Activated effector memory CD4-positive, alpha-beta T cell treated with anti-CD3 and anti-CD28 coated beads, Interleukin-2, amount 50 U/mL, for 16 hours (primary cell): ENCODE measurements around the gene DDC.

Experiments used
- DNase-seq: peaks from one replicate; pipeline ENCODE4 v3.0.0-alpha.2; 2020

DDC gene, protein sequence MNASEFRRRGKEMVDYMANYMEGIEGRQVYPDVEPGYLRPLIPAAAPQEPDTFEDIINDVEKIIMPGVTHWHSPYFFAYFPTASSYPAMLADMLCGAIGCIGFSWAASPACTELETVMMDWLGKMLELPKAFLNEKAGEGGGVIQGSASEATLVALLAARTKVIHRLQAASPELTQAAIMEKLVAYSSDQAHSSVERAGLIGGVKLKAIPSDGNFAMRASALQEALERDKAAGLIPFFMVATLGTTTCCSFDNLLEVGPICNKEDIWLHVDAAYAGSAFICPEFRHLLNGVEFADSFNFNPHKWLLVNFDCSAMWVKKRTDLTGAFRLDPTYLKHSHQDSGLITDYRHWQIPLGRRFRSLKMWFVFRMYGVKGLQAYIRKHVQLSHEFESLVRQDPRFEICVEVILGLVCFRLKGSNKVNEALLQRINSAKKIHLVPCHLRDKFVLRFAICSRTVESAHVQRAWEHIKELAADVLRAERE

DNA sequence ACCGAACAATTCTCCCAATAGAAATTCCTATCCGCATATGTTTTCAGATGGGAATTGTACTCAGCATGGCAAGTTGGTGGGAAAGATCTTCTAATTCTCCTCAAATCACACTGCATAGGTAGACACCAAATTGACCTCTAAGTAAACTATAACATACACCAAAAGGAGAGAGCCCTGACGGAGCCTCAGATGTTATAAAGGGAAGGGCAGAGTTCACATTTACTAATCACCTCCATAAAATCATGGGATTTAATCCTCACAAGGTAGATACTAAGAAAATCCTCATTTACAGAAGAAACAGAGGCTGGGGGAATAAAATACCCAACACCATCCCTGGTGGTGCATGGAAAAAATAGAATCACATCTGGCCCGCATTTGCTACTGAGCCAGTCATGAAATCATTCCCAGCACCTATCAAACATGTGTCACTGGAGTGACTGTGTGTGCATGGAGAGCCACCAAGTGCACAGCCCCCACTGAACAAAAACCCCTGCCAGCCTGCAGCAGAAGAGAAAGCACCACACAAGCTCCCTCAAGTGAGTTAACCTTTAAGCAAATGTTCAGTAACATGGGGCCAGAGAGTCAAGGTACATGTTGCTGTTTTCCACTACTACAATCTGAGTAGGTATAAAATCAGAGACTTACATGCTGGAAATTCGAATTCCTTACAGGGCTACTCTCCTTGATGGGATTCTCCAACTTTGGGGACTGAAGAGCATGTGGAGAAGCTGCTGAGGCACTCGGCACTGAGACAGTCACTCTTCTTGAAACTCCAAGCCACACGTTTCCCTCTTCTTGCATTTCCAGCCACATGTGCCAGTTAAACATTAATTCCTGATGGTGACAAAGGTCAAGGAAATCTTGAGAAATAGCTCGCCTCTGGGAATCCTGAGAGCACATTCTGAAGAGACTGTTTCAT is at the start of gene DDC:
TSS of gene DDC (minus strand) at position 766 of the 919 bp plus-strand sequence. CDS start 21,320 bp downstream, outside the sequence.
- no peak for DNase-seq

DNA sequence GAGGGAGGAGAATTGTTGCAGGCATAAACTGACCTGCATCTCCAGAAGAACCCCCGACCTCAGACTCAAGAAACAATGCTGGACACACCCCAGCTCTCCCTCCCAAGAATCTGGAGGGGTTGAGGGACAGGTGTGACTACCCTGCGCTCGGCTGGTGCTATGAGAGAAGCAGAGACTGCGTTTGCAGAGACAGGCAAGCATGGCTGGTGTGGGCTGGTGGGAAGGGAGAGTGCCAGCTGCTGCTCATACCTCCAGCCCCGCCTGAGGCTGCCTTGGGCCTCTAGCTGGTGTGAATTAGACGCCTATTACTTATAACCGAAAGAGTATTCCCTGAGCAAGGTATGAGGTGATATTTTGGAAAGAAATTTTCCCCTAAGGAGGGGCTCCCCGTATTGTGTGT is 48.3 kb upstream of the DDC start:
- no peak for DNase-seq

DNA sequence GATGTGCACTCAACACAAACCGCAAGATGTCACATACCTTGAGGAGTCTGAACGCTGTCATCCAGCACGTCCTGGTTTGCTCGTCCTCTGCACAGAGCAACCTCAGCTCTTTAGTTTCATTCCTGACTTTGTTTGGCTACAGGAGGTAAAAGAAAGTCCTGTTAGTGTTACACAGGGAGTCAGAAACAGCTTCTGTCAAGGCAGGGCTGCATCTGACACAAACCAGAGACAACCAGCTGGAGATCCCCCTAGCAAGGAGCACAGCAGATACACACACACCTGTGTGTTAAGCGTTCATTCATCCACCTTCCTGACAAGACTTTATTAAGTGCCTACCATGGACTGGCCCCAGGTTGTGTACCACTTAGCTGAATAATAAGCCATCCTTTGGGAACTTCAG is 47.5 kb upstream of the DDC start:
- no peak for DNase-seq

DNA sequence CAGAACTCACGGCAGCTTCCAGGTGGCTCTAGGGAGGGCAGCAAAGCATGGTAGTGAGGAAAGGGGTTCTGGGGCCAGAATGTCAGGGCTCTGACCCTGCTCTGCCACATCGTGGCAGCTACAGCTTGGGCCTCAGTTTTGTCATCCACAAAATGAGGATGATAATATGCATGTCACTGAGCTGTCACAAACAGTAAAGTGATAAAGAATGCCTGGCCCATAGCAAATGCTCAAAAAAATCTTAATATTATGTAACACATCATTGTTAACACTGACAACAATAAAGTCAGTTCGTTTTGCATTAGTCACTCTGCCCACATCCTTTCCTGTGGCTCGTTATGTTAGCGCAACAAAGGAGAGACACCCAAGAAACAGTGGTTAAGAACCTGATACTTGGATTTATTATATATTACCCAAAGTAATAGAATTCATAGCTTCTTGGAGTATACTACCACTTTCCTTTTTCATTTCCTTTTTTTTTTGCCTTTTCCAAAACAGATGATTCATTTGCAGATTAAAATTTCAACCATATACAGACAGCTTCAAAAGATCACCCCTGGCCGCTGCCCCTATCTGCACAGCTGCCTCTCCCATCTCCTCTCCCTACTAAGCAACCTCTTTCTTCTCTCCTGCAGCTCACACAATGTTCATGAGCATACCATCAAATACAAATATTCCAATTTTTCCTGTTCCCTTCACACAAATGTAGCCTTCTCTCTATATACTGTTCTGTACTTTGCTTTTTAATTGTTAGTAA is 45.5 kb upstream of the DDC start:
- DNase-seq, result peak; percentile 67

DNA sequence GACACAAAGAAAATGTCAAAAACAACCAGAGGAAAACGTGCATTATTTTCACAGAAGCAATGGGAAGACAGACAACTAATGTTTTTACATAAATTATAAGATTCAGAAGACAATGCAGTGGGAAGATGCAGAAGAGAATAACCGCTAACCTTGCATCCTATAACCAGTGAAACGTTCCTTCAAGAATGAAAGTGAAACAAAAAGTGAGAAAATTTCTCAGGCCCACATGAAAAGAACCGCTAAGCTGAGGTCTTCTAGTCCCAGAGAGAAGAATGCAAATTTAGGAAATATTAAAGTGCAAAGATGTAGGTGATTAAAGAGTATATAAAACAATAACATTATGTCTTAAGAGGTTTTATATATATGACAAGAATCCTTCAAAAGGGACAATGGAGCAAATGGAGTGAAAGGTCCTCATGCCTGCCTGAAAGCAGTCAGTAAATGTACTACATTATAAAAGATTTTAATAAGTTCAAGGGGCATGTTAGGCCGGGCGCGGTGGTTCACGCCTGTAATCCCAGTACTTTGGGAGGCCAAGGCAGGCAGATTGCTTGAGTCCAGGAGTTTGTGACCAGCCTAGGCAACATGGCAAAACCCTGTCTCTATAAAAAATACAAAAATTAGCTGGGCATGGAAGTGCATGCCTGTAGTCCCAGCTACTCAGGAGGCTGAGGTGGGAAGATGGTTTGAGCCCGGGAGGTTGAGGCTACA is 43.1 kb upstream of the DDC start:
- peak; percentile 55 for DNase-seq

DNA sequence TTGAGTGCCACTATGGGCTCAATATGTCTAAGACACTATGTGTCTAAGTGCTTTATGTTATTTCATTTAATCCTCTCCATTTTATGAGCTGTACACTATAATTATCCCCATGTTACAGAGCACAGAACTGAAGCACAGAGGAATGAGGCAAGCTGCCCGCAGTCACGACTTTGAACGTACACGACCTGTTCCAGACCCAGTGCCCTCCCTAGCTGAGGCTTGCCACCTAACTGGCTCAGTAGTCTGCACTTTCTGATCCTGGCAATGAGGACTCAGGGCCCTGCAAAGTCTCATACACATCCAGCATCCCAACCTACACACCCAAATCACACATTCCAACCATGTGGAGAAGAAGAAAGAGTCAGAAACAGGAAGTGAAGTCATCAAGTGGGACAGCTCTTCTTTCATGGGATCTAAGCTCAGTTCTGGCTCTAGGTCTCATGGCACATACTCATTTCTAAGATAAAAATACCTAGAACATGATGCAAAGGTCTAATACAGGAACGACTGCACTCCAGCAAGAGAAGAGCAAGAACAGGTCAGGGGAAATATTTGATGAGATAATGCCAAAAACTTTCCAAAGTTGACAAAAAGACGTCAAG is 42.4 kb upstream of the DDC start:
- DNase-seq, result no peak

DNA sequence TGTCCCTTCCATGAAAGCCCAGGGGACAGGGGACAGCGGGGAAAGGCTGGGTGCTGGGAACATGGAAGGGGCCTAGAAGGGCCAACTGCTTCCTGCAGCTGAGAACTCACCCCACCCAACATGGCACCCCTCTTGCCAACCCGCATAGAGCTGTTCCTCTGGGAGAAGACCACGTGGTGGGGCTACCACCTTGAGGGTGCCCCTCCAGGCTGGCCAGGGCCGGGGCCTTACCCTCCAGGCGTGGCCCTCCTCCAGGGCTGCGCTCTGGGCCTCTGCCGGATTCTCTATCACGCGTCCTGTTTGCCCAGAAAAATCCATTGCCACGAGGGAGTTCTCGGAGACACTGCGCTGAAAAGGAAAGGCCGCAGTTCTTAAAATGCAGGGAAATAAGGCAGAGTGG is 39.9 kb upstream of the DDC start:
- no peak for DNase-seq

DNA sequence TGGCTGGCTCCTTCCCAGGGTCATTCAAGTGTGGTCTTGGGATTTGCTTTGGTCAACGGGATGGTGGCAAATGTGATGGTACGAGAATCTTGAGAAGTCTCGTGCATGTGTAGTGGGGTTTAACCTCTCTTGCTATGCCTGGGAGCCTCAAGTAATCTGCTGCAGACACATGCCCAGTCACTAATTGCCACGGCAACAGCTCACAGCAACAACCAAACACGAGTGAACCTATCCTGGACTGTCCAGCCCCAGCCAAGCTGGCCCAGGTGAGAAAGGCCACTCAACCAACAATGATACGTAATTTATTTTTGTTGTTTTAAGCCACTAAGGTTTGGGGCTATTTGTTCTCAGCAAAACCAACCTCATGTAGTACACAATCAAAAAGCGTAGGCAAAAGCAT is 38.1 kb upstream of the DDC start:
- DNase-seq, result no peak

DNA sequence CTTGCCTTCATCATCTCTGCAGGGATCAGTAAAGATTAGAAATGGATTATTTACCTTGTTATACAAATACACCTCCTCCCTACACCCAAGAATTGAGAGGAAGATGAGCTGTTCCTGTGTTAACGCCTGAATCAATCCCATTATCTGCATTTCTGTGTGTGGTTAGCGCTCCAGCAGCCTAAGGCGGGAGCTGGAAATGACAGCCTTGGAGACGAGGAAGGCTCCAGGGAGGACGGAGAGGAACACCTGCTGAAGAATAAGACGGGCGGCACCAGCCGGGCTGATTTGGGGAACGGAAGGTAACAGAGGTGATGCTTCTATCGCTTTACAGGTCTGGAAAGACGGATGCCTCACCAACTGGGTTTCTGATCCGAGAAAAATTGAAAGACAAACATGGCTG is 34.2 kb upstream of the DDC start:
- no peak for DNase-seq

DNA sequence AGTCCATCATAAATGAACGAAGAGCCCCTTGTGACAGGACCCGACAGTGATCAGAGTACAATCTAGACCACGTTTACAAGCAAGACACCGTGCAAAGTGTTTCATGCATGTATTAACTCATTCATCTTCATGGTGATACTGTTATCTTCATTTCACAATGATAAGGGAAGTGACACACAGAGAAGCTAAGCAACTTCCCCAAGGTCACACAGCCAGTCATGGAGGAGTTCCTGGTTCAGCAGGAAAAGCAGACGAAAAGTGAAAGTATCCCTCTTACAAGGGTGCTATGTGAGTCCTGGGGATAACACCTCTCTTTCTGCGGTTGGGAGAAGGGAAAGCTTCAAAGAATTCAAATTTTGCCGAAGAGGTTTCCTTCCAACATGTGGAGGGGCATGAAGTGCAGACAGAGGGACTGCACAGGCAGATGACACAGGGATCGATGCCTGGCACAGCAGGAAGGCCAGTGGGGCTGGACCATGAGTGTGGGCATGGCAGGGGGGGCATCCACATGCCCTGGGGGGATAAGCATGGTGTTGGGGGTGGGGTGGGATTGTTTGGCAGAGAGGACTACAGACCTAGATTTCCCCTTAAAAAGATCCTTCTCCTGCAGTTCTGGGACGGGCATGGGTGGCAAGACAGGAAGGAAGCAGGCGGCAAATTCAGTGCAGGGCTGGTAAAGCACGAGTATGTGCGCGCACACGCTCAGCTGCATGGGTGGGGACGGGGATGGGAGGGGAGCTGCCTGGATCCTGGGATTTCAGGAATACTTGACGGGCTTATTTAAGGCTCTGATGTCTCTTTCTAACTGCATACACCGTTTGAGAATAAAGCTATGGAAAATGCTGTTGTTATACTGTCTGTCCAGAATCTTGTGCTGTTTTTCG is 33.5 kb upstream of the DDC start:
- DNase-seq, result no peak

DNA sequence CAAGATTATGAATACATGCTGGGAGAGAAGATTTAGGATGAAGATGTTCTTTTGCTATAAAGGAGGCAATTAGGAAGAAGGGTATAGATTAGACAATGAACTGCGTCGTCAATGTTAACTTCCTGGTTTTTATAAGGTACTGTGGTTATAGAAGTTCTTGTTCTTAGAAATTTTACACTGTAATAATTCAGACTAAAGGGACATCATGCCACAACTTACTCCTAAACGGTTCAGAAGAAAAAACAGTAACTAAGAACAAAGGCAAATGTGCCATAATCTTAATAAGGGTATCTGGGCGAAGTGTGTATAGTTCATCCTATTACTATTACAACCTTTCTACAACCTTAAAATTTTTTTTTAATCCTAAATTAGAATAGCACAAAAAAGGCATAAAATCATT is 31.3 kb upstream of the DDC start:
- no peak for DNase-seq

DNA sequence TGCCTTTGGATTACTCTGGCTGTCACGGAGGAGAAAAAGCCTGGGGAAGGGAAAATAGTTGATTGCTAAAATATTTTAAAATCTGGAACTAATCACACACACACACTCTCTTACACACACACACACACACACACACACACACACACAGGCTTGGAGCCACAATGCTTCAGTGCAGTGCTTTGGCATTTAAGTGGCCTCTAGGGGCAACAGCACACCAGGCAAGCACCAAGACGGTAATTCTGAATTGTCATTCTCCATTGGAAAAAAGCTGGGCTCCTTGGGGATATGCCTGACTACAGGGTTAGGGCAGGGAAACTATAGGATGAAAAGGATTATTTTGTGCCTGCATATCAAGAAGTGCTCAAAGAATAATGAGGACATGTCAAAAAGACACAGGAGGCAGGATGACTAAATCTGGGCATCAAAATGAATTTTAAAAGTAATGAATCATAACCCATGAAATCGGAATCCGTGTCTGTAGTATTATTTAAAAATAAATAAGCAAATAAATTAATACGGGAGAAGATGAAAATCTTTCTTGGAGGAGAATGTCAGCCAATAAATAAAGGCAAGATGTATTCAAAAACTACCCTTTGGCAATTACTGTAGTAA is 30.4 kb upstream of the DDC start:
- DNase-seq, result no peak

DNA sequence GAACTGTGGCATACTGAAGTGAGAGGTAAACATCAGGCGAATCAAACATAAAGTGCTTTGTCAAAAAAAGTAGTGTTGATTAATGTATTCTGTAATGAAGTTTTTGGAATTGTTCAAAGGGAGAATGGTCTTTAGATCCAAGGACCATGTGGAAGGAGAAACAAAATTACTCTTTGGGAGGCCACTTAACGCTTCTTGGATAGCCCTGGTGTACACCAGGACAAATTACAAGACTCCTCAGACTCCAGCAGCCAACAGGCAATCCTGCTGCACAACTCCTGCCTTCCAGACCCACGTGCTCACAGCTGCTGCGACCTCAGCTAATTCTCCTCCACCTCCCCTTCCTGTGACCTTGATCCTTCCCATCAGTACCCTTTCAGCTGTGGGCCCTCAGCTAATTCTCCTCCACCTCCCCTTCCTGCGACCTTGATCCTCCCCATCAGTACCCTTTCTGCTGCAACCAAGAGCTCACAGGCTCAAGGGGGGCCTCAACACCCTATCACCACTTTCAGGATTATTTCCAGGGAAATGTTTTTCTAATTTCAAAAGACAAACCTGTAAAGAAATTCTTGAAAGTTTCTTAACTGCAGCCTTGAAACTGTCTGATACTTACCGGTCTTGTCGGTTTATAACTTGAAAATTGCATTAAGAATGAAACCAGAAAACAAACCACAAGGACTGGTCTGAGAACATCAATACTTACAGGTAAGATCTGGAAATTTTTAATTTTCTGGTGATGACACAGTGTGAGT is 29.7 kb upstream of the DDC start:
- no peak for DNase-seq

DNA sequence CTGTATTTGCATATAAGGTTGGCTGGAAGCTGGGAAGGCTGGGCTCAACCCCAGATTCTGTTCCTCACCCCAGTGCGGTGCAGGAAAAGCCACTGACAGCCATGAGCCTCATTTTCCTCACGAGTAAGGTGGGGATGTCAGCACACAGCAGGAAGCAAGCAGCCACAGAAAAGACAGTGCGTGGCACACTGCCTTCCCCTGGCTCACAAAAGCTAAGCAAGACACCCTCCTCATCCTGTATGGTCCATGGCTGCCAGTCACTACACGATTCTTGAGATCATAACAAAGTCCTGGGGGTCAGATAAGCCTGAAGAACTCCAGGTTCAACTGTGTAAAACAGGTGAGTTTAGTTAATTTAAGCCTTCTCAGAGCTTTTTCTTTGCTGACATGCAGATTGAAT is 28.9 kb upstream of the DDC start:
- no peak for DNase-seq

DNA sequence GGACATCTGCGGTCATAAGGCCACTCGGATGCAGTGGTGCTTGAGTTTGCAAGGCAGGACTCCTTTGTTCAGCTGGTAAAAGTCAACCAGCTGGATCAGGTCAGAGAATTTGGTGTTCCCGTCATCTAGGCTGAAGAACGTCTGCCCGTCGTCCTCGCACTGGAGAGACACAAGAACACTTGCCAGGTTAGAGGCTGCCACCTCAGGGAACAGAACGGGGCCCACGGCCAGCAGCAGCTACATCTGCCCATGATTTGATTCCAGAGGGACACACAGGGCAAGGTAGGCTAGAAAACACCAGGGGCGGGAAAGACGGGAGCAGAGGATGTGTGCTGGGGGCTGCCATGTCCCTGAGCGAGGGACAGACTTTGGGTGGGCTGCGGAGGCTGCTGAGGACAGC is 27.7 kb upstream of the DDC start:
- DNase-seq, result no peak

DNA sequence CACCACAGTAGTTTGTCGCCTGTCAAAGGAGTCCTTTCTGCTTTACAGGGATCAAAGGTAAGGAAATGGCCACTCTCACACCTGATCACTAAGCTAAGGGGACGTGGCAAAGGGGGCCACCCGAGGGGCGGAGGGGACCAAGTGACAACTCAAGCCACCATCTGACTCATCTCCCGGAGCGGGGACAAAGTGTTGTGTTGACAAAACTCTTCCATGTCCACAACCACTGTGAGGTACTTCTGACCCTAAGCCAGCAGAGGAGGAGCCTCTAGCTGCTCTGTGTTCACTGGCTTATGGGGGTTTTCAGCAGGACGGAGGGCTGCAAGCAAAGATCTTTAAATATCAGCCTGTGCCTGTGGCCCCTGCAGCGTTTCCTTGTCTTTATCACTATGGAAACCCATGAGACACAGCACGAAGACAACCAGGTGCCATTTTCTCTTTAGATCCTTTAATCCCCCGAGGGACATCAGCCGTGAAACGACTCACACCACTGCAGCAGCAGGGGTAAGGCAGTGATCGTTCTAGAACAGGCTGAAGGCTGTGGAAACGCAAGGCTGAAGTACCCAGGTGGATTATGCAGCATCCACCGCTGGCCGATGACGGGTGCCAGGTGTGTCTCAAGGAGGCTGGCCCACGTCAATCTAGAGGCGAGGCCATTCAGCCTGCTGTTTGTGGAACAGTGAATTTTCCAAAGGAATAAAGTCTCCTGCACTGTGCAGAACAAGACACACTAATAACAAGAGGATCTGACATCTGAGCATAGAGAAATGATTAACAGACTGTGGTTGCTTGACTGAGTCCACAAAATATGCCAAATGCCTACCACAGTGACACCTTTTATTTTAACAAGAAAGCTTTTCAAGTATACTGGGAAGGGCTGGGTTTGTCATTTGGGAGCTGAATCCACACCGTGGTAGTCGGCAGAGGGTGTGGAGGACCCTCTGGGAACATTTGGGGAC is 26.6 kb upstream of the DDC start:
- DNase-seq, result no peak

DNA sequence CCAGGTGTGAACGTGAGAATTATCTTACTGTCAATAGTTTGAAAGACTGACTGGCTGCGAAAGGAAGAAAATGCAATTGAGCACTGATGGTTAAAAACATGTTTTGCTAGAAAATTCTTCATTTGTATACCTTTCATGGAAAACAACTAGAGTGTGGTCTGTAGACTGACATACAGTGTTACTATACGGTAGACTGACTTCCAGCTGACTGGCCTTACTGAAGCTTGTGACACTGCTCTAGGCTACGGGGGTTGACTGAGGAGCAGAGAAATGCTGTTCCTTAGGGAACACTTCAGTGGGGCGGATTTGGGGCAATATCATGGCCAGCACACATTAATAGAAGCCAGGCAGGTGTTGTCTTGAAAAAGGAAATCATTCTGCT is 25.9 kb upstream of the DDC start:
- DNase-seq, result no peak

DNA sequence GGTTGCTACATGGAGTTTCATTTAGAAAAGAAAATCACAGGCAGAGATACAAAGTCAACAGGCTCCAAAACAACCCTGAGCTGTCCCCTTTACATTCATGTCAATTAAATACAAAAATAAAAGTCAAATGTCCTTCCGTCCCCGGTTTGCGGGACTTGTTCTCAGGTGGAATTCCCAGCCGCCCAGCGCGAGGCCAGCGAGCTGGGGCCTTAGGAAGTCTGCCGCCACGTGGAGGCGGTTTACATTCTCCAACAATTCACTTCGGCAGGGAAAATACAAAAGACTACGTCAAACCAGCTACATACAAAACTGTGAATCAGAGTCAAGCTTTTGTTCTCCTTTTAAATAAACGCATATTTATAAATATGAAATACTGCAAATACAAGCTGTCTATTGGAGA is 25.3 kb upstream of the DDC start:
- DNase-seq, result no peak

DNA sequence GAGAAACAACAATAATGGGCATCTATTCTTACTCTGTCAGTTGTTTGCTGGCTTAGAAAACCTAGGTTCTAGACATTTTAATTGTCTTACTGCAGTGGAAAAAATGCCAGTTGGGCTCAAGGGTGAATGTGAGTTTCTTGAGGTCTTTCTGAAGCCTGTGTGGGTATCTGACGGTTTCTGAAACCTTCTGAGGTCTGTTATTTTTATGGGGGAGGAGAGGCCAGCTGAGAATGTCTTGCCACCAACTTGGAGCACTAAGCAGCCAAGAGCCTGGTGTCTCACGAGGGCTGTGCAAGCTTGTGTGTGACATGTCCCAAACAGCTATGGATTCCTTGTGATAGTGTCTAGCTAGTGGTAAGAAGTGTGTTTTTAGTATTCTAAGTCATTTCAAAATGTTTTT is 24.2 kb upstream of the DDC start:
- DNase-seq, result no peak
